Measurements from ENCODE around the gene RNF112.

Gene RNF112

DNA sequence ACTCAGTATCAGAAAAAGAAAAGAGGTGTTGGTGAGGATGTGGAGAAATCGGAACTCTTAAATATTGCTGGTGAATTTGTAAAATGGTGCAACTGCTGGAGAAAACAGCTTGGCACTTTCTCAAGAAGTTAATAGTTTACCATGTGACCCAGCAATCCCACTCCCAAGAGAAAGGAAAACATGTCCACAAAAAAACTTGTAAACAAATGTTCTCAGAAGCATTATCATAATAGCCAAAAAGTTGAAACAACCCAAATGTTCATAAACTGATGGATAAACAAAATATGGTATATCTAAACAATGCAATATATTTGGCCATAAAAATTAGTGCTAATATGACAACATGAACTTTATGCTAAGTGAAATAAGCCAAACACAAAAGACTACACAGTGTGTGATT lies 35.3 kb upstream of the RNF112 start:
- DNase-seq (ENCODE audit: low read depth) = no peak

DNA sequence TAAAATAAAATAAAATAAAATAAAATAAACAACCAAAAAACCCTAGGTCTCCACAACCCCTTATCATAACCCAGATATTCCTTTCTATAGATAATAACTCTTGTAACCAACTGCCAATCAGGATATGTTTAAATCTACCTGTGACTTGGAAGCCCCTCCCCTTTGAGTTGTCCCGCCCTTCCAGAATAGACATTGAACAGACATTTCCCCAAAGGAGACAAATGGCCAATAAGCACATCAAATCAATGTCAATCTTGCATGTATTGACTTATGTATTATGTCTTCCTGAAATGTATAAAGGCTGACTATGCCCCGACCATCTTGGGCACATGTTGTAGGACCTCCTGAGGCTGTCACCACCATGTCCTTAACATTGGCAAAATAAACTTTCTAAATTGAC lies 34.2 kb upstream of the RNF112 start:
- no peak for DNase-seq (ENCODE audit: low read depth)

DNA sequence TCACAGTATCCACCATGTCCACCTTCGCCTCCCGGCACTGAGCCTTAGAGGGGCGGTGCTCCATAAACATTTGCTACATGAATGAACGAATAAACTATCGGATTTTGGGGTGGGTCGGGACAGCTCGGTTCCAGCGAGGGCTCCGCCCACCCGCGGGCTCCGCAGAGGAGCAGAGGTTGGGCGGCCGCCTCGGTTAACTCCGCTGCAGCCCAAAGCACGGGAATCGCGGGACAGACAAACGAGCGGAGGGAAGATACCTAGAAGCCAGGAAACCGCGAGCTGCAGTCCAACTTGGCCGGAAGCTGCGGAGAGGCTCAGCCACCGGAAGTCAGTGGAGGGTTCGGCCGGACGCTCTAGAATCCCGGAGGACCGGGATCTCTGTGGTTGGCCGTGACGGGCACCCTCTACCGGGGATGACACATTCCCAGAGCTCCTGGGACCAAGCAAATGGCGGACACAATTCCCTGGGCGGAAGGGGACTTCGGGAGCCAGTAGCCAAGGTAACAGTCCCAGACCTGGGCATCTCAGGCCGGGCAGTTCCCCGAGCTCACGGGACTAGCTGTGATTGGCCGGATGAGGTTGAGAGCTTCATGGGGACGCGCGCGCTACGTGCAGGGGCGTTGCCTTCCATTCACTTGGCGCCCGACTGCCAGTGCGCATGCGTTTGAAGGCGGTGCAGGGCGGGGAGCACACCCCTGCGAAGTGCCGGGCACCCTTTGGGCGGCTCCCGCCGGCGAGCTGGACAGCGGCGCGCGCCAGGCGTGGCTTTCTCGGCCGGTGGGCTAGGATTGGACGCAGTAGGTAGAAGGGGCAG lies 33.2 kb upstream of the RNF112 start:
- DNase-seq (ENCODE audit: low read depth) = peak; percentile 98

DNA sequence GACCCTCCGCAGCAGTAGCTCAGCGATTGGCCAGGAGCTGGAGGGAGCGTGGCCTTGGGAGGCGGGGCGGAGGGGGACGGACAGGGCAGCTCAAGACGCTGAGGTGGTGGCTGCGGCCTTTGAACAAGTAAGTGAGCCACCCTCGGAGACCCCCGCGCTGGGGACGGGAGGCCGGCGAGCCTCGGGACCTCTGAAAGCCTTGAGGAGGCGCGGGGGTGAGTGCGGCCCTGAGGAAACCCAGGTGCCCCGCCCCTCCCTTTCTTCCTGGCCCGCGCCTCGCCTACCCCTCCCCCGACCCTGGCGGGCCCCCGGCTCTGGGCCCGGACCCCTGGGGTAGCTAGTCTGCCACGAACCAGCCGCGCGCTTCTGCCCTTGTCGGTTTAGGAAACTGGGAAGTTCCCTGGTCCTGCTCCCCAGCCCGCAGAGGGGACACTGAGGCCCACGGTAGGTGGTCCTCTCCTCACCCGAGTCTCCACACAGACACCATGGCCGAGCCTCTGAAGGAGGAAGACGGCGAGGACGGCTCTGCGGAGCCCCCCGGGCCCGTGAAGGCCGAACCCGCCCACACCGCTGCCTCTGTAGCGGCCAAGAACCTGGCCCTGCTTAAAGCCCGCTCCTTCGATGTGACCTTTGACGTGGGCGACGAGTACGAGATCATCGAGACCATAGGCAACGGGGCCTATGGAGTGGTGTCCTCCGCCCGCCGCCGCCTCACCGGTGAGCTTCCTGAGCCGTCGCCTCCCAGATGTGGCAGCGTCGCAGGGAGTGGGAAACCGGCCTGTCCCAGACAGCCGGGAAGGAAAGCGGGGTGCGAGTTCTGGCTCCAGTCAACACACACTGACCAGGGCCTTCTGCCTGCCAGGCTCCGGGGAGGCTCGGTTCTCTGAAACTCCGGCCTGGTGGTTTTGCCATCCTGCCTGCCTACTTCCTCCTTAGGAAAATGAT lies 32.3 kb upstream of the RNF112 start, which contains the start of gene MAPK7:
MAPK7 (plus strand) TSS at position 83 of the 945 bp plus-strand sequence; CDS start at position 486, 403 bp downstream.
- no peak for DNase-seq (ENCODE audit: low read depth)

DNA sequence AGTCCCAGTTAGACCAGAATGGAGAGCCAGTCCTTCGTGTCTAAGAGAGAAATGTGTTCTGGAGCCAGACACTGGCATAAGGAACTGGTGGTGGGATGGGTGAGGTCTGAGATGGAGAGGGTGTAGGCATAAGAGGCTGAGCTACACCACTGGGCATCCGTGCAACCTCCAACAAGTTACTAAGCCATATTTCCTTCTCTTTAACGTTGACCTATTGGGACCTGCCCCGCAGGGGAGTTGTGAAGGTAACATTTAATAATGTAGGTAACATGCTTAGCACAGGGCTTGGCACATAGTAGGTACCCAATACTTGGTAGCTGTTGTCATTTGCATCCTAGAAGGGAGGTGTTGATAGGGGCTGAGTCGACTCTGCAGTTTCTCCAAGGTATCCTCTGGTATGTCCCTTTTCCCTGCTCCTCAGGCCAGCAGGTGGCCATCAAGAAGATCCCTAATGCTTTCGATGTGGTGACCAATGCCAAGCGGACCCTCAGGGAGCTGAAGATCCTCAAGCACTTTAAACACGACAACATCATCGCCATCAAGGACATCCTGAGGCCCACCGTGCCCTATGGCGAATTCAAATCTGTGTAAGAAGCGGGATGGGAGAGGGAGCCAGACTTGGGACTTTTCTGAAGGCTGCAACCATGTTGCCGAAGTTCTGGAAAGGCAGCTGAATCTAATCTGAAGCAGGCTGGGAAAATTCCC lies 31.5 kb upstream of the RNF112 start:
- DNase-seq (ENCODE audit: low read depth) = no peak

DNA sequence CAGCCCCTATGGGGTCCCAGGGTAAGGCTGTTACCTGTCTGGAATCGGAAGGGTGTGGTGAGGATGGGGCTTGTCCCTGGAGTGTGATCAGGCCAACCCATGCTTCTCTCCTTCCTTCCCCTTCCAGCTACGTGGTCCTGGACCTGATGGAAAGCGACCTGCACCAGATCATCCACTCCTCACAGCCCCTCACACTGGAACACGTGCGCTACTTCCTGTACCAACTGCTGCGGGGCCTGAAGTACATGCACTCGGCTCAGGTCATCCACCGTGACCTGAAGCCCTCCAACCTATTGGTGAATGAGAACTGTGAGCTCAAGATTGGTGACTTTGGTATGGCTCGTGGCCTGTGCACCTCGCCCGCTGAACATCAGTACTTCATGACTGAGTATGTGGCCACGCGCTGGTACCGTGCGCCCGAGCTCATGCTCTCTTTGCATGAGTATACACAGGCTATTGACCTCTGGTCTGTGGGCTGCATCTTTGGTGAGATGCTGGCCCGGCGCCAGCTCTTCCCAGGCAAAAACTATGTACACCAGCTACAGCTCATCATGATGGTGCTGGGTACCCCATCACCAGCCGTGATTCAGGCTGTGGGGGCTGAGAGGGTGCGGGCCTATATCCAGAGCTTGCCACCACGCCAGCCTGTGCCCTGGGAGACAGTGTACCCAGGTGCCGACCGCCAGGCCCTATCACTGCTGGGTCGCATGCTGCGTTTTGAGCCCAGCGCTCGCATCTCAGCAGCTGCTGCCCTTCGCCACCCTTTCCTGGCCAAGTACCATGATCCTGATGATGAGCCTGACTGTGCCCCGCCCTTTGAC lies 30.3 kb upstream of the RNF112 start:
- DNase-seq (ENCODE audit: low read depth) = no peak

DNA sequence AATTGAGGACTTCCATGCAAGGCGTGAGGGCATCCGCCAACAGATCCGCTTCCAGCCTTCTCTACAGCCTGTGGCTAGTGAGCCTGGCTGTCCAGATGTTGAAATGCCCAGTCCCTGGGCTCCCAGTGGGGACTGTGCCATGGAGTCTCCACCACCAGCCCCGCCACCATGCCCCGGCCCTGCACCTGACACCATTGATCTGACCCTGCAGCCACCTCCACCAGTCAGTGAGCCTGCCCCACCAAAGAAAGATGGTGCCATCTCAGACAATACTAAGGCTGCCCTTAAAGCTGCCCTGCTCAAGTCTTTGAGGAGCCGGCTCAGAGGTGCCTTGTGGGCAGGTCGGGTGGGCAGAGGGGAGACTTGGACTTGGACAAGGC lies 29.7 kb upstream of the RNF112 start:
- DNase-seq (ENCODE audit: low read depth) = no peak

DNA sequence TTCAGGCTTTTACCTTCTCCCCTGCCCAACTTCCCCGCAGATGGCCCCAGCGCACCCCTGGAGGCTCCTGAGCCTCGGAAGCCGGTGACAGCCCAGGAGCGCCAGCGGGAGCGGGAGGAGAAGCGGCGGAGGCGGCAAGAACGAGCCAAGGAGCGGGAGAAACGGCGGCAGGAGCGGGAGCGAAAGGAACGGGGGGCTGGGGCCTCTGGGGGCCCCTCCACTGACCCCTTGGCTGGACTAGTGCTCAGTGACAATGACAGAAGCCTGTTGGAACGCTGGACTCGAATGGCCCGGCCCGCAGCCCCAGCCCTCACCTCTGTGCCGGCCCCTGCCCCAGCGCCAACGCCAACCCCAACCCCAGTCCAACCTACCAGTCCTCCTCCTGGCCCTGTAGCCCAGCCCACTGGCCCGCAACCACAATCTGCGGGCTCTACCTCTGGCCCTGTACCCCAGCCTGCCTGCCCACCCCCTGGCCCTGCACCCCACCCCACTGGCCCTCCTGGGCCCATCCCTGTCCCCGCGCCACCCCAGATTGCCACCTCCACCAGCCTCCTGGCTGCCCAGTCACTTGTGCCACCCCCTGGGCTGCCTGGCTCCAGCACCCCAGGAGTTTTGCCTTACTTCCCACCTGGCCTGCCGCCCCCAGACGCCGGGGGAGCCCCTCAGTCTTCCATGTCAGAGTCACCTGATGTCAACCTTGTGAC lies 29.1 kb upstream of the RNF112 start:
- DNase-seq (ENCODE audit: low read depth) = no peak

DNA sequence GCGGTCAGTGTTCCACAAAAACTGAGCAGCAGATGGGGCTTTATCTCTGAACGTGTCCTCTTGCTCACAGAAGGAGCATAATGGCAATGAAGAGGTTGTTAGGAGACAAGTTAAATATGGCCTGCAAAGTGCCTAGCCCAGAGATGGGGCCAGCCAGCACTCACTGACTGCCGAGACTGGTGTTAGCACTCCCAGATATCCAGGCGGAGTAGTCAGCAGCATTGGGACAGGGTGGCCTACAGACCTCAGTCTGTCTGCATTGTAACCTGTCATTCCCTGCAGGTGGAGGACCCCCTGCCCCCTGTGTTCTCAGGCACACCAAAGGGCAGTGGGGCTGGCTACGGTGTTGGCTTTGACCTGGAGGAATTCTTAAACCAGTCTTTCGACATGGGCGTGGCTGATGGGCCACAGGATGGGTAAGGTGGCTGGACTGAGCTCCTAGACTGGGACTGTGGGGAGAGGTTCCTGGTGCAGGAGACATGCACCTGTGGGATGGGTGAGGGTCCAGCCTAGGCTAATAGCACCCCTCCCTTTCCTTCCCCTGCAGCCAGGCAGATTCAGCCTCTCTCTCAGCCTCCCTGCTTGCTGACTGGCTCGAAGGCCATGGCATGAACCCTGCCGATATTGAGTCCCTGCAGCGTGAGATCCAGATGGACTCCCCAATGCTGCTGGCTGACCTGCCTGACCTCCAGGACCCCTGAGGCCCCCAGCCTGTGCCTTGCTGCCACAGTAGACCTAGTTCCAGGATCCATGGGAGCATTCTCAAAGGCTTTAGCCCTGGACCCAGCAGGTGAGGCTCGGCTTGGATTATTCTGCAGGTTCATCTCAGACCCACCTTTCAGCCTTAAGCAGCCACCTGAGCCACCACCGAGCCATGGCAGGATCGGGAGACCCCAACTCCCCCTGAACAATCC lies 28.2 kb upstream of the RNF112 start:
- no peak for DNase-seq (ENCODE audit: low read depth)

DNA sequence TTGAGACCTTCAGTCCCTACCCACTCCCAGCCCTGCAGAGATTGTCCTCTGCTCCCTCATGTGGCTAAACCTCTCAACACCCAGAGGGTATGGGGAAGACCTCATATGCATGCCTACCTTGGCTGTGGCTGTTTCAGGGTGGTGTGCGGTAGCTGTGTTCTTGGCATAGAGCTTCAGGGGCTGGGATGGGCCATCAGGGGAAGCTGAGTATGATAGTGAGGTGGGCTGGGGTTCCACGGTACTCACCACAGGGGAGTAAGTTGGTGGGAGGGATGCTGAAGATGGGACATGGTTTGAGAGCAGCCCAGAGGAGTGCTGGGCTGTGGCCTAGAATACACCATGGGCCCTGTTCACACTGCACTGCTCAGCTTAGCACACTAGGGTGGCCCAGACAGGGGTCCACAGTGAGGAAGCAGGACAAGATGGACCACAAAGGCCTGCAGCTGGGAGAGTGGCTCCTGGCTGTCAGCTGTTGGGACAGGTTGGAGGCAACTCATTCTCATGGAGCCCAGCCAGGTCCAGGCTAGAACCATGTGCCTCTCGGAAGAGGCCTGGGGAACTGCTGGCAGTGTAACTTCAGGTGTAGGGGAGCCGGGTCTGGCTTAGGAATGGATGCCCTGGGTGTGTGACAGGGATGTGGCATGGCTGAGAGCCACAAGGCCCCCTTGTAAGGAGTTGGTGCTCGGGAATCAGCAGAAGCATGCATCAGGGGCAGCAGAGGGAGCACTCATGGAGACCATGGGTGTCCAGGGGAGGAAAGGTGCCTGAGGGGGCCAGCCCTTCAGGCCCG lies 27.2 kb upstream of the RNF112 start:
- DNase-seq (ENCODE audit: low read depth) = no peak

DNA sequence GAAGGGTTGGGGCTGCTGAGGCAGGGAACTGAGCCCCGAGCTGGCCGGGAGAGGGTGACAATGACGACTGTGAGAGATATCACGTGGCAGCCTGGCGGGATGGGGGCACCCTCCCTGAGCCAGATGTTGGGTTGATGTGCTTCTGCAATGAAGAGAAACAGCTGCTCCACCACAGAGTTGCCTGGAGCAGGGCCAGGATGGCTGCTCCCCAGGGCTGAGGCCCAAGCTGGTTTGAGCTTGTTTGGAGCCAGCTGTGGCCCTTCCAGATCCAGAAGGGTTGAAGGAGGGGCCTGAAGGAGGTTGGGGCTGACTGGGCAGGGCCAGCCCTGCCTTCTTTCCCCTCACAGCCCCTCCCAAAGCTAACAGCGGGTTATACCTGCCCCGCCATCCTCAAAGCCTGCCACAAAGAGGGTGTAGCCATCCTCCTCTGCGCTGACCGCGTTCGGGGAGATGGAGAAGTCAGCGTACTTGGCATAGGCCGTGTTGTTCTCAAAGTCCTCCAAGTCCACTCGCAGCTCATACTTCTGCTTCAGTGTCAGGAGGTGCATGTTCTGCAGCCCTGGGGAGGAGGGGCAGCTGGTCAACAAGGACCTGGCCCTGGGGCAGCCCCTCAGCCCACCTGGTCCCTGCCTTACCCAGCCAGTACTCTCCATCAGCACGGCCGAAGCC lies 26.2 kb upstream of the RNF112 start:
- DNase-seq (ENCODE audit: low read depth) = peak; percentile 88

DNA sequence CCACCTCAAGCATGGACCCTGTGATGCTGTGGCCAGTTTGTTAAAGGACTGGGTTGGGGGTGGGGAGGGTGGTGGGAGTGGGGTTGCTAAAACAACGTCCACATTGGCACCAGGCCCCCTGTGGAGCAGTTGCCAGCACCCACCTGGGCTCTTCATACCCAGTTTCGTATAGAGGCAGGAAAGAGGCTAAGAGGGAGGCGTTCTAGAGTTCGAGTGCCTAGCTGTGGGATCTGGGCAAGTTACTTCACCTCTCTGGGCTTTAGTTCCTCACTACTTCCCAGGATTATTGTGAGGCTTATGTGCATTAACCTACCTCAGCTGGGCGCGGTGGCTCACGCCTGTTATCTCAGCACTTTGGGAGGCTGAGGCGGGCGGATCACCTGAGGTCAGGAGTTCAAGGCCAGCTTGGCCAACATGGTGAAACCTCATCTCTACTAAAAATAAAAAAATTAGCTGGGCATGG lies 25.5 kb upstream of the RNF112 start:
- no peak for DNase-seq (ENCODE audit: low read depth)

DNA sequence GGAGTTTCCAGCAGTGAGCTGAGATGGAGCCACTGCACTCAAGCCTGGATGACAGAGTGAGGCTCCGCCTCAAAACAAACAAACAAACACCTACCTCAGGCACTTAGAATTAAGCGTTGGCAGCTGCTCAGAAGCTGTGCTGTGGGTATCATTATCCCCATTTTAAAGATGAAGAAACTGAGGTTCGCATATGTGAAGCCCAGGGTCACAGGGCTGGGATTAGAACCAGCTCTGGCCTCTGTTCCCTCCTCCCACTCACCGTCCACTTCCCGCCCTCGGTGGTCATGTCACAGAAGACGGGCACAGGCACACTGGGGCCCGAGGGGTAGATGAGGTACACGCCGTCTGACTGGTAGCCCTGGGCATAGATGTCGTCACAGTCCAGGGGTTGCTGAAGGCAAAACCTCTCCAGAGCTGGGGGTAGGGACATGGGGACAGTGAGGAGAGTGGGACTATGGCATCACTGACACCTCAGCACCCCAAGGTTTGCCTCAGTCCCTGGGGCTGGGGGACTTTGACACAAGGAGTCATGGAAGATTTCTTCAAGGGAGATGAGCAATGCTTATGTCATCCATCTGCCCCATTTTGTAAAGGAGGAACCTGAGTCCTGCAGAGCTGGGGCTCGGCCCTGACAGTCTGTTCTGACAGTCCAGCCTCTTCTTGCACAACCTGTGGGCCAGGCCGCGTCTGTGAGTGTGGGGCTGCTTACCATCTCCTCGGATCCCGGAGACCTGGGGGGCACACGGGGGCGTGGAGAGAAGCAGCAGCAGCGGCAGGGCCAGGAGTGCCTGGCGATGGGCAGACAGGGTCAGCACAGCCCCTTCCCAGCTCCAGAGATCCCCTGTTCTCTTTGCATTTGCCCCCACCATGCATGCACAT lies 24.7 kb upstream of the RNF112 start:
- DNase-seq (ENCODE audit: low read depth) = peak; percentile 76

DNA sequence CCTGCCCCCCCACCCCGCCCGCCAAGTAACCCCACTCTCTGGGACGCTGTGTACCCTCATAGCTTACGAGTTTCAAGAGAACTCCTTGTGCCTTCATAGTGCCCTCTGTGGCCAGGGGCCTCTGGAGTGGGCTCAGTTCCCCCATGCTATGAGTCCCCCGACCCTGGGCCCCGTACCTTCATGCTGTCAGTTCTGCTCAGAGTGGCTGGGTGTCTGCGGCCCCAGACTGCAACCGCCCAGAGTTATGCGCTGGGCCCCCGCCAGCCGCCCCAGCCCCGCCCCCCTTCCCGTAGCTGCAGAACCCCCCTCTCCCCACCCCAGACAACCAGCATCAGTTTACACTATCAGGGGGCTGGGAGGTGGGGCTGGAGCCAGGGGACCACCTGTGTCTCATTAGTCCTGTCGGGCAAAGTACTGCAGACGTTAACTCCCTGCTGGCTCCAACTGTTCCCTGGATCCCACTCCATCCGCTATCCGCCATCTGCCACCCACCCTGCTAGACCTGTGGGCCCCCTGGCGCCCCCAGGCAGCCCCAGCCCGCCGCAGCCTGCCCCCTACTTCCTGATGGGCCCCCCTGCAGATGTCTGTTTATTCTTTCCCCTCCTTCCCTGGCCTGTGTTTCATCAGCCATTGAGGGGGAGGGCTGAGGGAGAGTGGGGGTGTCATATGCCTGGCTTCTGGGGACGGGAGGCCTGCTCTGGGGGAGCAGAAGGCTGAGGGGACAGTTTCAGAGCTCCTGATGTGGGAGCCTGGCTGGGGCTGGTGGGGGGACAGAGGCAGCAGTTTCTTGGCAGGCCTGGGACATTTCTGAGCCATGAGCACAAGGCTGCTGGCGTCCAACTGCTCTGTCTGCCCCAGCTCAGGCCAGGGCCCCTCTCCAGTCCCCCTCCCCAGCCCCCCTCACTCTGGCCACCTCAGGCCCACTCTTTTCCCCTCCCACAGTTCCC lies 23.8 kb upstream of the RNF112 start, which contains the start of gene MFAP4:
MFAP4 (minus strand) TSS at position 217 of the 947 bp plus-strand sequence; CDS start at position 182, 35 bp downstream.
- DNase-seq (ENCODE audit: low read depth) = peak; percentile 75

DNA sequence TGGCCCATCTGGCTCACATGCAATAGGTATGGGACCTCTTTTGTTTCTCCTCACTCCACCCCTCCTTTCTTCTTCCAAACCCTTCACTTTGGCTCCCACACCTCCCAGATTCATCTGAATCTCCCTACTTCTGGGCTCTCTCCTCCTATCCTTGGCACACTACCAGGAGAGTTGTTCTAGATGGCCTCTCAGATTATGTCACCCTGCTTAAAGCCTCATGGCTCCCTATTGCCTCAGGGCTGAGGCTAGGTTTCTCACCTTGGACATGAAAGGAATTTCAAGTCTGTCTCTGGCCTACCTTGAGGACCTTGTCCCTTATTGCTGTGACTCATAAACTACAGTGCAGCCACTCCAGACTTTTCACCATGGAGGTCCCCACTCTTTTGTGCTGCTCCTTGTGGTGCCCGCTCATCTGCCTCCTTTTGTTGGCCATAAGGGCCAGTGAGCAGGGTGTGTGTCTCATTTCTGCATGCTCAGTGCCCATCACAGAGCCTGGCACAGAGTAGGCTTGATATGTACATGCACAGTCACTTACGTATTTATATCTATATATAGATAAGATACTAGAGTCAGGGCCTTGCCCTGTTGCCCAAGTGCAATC lies 23.0 kb upstream of the RNF112 start:
- peak; percentile 82 for DNase-seq (ENCODE audit: low read depth)
